HG03571 (cell line): ENCODE measurements around the gene FGGY.
"Not testable (repeated sequence)": the region's sequence is repeated elsewhere in the genome, so short reads cannot be mapped to it uniquely, and the experiment has no call there.

Source experiments
- ATAC-seq: cut with Tn5 transposase; IDR thresholded peaks from one replicate; pipeline ENCODE4 v1.9.1; 2021; ENCODE audit not compliant: unreplicated experiment

The FGGY gene

DNA sequence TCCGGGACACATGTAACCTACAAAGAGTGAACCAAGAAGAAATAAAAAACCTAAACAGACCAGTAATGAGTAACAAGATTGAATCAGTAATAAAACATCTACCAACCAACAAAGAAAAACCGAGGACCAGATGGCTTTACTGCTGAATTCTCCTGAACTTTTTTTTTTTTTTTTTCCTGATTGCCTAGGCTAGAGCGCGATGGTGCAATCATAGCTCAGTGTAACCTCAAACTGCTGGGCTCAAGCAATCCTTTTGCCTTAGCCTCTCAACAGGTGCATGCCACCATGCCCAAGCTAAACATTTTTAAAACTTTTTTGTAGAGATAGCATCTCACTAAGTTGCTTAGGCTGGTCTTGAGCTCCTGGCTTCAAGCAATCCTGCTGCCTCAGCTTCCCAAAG lies 11.2 kb upstream of the FGGY start:
- no peak for ATAC-seq

DNA sequence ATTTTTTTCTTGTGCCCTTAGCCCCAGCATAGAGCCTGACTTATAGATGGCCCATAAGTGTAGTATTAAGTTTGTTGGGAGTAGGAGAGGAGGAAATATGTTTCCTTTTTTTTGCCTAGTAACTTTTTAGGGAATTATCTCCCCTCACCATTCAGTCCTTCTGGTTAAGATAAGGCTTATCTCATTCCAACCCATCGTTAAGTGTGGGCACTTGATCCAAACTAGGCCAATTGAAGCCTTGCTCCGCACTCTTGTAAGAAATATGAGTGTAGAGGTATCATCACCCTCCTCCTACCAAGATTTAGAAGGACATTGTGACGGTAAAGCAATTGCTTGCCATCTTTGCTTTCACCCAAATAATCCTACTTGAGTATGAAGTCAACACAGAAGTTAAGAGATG lies 8.8 kb upstream of the FGGY start:
- no peak for ATAC-seq

DNA sequence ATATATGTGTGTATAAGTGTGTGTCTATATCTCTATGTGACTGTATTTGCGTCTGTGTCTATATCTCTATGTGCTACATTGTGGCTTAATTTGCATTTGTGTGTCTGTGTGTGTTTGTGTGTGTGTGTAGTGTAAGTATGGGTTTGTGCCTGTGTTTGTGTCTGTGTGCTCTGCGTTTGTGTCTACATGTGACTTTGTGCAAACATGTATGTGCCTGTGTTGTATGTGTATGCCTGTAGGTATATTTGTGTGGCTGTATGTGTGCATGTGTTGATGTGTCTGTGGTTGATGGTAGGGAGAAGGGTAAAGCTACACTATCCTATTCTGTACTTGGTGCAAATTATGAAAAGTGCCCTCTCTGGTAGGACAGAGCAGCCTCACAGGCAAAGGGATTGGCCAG lies 7.3 kb upstream of the FGGY start:
- ATAC-seq: no peak

GRCh38 chr1:59290193-59290949 lies 6.5 kb upstream of the FGGY start:
- ATAC-seq: peak; percentile 60

GRCh38 chr1:59291561-59291960 lies 5.3 kb upstream of the FGGY start:
- no peak for ATAC-seq

DNA sequence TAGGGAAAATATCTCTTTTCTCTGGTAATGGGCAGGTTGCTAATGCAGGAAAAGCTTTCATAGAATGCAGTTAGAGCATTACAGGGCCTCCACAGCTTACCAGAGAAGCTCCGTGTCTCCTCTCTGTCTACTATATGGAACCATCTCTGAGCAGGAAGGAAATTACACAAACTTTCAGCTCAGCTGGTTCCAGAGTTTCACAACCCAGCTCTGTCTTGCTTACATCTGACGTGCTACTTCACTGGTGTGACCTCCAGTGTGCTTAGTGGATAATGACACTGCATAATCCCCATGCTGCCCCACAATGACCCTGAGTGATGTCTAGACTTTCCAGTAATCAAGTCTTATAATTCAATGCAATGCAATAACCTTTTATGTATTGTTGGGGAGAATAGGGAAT lies 4.3 kb upstream of the FGGY start:
- ATAC-seq: no peak

GRCh38 chr1:59293206-59293605 lies 3.7 kb upstream of the FGGY start:
- no peak for ATAC-seq

DNA sequence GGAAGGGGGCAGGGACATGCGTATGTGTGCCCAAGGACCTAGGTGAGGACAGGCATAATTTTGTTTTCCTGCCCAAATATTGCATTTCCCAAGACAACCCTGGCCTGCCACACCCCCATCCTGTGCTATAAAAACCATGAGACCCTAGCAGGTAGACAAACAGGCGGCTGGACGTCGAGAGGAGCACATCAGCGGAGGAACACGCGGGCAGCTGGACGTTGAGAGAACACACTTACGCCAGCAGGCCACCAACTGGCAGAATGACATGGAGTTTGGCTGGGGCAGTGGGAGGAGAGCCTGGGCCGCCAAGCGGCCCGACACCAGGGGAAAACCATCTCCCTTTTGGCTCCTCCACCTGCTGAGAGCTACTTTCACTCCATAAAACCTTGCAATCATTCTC lies 3.0 kb upstream of the FGGY start:
- ATAC-seq: no peak

DNA sequence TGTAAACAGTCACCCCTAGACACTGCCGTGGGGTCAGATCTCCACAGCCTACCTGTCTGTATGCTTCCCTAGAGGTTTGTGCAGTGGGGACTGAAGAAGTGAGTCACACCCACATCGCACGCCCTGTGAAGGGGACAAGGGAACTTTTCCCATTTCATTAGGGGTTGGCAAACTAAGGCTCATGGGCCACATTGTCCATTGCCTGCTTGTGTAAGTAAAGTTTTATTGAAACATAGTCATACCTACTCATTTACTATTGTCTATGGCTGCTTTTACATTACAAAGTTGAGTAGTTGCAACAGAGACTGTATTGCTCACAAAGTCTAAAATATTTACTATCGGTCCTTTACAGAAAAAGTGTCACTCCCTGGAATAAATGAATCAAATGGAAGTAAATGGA lies 2.5 kb upstream of the FGGY start:
- ATAC-seq: no peak

- no peak for ATAC-seq
Measured at GRCh38 chr1:59295618-59296017, 1.3 kb upstream of the FGGY start.

DNA sequence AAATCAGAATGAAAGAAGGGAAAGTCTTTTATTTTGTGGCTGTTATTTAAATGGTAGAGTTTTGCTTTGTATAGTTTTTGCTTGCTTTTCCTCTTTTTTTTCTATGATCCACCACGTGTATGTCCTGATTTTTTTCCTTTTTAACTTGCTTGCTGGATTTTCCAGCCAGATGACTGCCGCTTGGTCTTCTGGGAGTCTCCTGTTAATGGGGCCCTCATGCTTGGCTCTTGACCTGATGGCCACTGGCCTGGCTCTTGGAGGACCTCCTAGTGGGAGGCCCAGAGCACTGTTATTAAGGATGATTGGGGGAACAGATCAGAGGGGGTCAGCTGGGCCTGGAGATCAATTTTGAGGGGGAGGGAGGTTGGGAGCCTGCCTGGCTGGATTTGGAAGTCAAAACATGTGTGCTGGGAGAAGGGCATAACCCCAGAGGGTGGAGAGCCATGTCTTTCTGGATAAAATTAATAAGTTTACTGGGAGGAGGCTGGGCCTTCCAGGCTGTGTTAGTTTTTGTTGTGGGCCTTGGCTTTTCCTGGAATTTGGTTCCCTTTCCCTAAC lies 1.2 kb downstream of the FGGY start:
- no peak for ATAC-seq

DNA sequence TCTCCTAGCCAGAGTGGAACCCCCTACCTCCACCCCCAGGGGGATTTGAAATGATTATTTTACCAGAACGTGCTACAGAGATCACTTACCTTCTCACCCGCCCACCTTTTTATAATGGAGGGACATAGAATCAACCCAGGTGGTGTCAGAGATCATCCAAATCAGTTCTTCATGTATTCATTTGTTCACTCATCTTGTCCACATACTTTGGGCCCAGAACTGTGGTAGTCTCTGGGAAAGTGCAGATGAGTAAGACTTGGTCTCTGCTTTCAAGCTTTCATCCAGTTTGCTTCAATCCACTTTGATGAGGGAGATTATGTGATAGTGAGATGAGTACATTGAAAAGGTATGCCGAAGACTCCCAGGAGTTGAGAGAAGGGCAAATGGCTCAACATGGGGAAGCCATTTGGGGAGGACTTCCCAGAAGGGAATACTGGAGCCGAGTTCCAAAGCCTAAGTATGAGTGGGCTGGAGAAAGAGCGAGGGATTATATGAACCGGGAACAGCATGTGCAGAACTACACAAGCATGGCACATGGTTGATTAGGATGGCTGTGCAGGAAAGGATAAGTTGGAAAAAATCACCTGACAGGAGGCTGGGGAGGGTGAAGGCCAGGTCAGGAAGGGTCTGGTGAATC lies 1.9 kb downstream of the FGGY start:
- no peak for ATAC-seq

- not testable (repeated sequence) for ATAC-seq
Measured at GRCh38 chr1:59299670-59300069, 2.8 kb downstream of the FGGY start.

DNA sequence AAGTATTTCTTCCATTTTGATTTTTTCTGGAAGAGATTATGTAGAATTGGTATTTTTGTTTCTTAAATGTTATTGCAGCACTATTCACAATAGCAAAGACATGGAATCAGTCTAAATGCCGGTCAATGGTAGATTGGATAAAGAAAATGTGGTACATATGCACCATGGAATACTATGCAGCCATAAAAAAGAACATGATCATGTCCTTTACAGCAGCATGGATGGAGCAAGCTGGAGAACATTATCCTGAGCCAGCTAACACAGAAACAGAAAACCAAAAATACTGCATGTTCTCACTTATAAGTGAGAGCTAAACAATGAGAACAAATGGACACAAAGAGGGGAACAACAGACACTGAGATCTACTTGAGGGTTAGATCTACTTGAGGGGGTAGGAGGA lies 5.4 kb downstream of the FGGY start:
- ATAC-seq: no peak

GRCh38 chr1:59302871-59303270 lies 6.0 kb downstream of the FGGY start:
- ATAC-seq: no peak

- no peak for ATAC-seq
Measured at GRCh38 chr1:59305188-59305587, 8.3 kb downstream of the FGGY start.

DNA sequence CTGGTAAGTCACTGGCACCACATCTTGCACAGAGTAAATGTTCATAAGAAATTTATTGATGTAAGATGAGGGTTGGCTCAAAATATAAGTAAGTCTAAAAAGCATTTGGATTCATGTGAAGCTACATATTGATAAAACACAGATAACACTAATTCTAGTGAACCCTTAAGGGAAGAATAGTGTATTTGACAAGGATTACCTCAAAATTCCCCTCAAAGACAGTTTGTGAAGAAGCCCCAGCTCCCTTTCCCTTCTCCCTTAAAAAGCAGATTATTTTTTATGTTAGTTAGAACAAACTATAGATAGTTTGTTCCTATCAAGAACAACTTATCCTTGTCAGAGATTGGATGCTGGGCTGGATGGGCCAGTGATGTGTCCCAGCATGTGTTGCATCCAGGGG lies 10.7 kb downstream of the FGGY start:
- ATAC-seq: no peak

GRCh38 chr1:59308839-59309238 lies 11.9 kb downstream of the FGGY start:
- ATAC-seq: no peak

DNA sequence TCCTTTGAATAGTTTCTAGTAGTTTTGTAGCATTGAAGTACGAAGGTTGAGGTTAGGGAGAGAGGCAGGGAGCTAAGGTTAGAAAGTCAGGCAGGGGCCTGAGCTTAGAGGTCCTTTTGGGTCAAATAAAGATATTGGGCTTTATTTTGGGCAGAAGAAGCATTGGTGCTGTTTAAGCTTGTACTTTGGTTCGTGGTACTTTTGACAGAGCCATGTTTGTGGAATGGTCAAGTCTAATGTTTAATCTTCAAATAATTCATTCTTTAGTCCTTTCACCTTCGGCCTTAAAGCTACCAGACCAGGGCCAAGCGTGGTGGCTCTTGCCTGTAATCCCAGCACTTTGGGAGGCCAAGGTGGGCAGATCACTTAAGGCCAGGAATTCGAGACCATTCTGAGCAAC lies 12.5 kb downstream of the FGGY start:
- ATAC-seq: no peak

DNA sequence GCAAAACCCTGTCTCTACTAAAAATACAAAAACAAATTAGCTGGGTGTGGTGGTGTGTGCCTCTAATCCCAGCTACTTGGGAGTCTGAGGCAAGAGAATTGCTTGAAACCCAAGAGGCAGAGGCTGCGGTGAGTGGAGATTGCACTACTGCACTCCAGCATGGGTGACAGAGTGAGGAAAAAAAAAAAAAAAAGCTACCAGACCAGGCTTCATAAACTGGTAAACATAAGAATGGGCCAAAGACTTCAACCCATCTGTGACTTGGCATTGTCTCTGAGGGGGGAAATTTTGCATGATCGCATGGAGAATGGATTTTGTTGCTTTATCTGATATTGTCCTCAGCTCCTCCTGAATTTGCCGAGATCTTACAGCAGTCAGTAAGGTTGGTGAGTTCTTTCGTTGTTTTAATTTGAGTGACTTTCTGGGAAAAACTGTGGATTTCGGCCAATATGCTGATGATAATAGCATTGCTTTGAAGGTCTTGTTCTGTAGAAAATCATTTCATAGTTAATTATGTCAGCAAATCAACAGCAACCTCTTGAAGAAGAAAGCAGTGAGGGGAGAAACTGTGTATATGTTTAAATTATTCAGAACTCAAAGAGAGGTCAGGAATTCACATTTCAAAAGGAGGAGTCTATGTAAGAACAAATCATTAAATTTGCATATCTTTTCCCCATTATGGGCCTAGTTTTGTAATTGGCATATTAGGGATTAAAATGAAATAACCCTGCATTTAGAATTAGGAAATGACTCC lies 13.1 kb downstream of the FGGY start:
- ATAC-seq: no peak

DNA sequence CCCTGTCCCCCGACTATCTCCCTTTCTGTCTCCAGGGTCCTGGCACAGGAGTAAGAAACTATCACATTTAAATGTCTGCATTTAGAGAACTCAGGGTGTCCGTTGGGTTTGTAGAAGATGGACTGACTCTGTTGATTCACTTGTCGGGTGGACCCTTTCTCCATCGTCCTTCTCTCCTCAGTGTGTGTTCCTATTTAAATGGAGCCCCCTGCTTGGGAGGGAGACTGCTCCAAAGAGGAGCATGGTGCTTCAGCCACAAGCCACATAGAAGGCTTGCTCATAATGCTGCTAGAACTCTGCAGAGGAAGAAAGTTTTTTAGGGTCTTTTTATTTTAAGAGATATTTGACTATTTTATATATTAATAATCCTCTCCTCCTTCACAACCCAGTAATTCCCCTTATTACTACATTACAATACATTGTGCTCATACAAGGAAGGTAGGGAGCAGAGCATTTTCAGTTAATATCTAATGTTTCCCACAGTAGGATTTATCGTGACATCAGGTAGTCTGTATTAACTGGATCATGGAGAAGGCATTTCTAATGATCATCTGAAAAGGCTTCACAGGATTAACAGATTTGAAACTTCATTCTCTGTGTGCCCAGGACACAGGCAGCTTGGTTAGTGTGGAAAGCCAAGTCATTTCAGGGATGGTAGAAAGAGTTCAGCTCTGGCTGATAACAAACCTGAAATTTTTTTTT lies 13.8 kb downstream of the FGGY start:
- no peak for ATAC-seq
